ENCODE data around the gene RAB17.
"Not testable (repeated sequence)": the region's sequence is repeated elsewhere in the genome, so short reads cannot be mapped to it uniquely, and the experiment has no call there.

DNA sequence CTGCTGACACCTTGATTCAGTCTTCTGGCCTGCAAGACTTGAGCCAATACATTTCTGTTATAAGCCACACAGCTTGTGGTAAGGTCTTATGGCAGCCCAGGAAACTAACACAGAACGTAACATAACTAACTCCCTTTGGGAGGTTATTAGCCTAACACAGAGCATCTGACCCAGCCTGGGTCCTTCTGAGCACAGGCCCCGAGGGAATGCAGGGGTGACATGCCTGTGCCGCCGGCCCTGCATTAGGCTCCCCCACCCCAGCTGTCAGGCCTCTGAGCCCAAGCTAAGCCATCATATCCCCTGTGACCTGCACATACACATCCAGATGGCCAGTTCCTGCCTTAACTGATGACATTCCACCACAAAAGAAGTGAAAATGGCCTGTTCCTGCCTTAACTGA, 16.0 kb upstream of the RAB17 start:
- TF ChIP-seq, protein P1, sequence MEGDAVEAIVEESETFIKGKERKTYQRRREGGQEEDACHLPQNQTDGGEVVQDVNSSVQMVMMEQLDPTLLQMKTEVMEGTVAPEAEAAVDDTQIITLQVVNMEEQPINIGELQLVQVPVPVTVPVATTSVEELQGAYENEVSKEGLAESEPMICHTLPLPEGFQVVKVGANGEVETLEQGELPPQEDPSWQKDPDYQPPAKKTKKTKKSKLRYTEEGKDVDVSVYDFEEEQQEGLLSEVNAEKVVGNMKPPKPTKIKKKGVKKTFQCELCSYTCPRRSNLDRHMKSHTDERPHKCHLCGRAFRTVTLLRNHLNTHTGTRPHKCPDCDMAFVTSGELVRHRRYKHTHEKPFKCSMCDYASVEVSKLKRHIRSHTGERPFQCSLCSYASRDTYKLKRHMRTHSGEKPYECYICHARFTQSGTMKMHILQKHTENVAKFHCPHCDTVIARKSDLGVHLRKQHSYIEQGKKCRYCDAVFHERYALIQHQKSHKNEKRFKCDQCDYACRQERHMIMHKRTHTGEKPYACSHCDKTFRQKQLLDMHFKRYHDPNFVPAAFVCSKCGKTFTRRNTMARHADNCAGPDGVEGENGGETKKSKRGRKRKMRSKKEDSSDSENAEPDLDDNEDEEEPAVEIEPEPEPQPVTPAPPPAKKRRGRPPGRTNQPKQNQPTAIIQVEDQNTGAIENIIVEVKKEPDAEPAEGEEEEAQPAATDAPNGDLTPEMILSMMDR (IDR thresholded peaks at IDR 0.05; ENCODE audit: low read length) = not testable (repeated sequence)
- TF ChIP-seq EZH2phosphoT487 (IDR thresholded peaks at IDR 0.05; ENCODE audit: low read length); EZH2 (optimal IDR thresholded peaks at IDR 0.05; ENCODE audit: low read depth, low read length): not testable (repeated sequence)
